Panc1 (cell line): ENCODE measurements around the gene PIGBOS1. TPM values are rescaled to one million over a fixed set of nuclear protein-coding genes. Genes with fewer than 3 reads are reported as not detected.
"Not testable (repeated sequence)": the region's sequence is repeated elsewhere in the genome, so short reads cannot be mapped to it uniquely, and the experiment has no call there.

Experiments
- ATAC-seq: fragments of 200-7000 bp; cut with Tn5 transposase; 2 replicates; pipeline ENCODE4 v1.9.1; 2020; ENCODE audit warnings: mild to moderate bottlenecking, moderate library complexity
- BruUV-seq: library from RNA; stranded (reverse); fragments of 400-500 nt; replicated peaks from 2 replicates; lab custom pipeline; 2021; lab: Mats Ljungman, UMichigan
- CTCF ChIA-PET: fragments of 300-600 bp; sonication (Branson Sonifier 250); formaldehyde crosslinking; loops from one replicate; lab custom pipeline; 2022; ENCODE audit warnings: antibody characterized with exemption; lab: Charles Lee
- POLR2A ChIA-PET: fragments of 300-600 bp; sonication (Branson Sonifier 250); formaldehyde crosslinking; loops from one replicate; lab custom pipeline; 2022; ENCODE audit warnings: antibody characterized with exemption; lab: Charles Lee
- DNase-seq: peaks from one replicate; pipeline ENCODE4 v3.0.0-alpha.2; 2010; ENCODE audit warnings: low read depth, low spot score
- H3K27ac ChIP-seq: 2 replicates; pipeline ENCODE4 v1.5.1; 2011; ENCODE audit warnings: mild to moderate bottlenecking, low read length, inconsistent platforms
- H3K27me3 ChIP-seq: fragments of 200-500 bp; sonication (Bioruptor generic); 2 replicates; pipeline ENCODE4 v1.6.0; 2014; ENCODE audit warnings: low read length, inconsistent platforms; ENCODE audit not compliant: control insufficient read depth, insufficient read depth
- H3K36me3 ChIP-seq: fragments of 200-500 bp; sonication (Bioruptor generic); 2 replicates; pipeline ENCODE4 v1.5.1; 2014; ENCODE audit warnings: inconsistent platforms, mild to moderate bottlenecking, low read length, moderate library complexity; ENCODE audit not compliant: control insufficient read depth, insufficient read depth
- H3K4me1 ChIP-seq: 2 replicates; pipeline ENCODE4 v1.5.1; 2011; ENCODE audit warnings: inconsistent platforms, mild to moderate bottlenecking, low read length, moderate library complexity; ENCODE audit not compliant: control insufficient read depth, insufficient read depth
- H3K4me3 ChIP-seq, 2 experiments: 2 replicates each; pipeline ENCODE4 v1.5.1; 2011 to 2012; ENCODE audit warnings: low read depth in 2 of 2, low read length in 2 of 2, mild to moderate bottlenecking in 2 of 2, inconsistent platforms in 1 of 2, moderate library complexity in 1 of 2
- H3K9me3 ChIP-seq: fragments of 200-500 bp; sonication (Bioruptor generic); 2 replicates; pipeline ENCODE4 v1.5.1; 2014; ENCODE audit warnings: low read depth, mild to moderate bottlenecking, inconsistent platforms, low read length, moderate library complexity; ENCODE audit not compliant: control insufficient read depth, insufficient read depth
- POLR2AphosphoS5 ChIP-seq: IDR thresholded peaks from 2 replicates; pipeline ENCODE4 v1.6.1; 2012; ENCODE audit warnings: mild to moderate bottlenecking, low read depth, low read length, moderate library complexity
- SIN3A ChIP-seq: IDR thresholded peaks from 2 replicates; pipeline ENCODE4 v1.6.1; 2012; ENCODE audit warnings: low read depth, mild to moderate bottlenecking, low read length, moderate library complexity, borderline replicate concordance; ENCODE audit not compliant: insufficient read depth
- TCF7L2 ChIP-seq: IDR thresholded peaks from 2 replicates; pipeline ENCODE4 v1.6.1; 2011; ENCODE audit warnings: mild to moderate bottlenecking, low read depth, low read length, inconsistent platforms
- in situ Hi-C: cut with HindIII; loops from 2 replicates; pipeline ENCODE4 v1.10.0; 2016; ENCODE audit warnings: low sequenced_read_pairs, low pct_unique_long_range_greater_than_20kb
- intact Hi-C: fragments of 100-400 bp; cut with micrococcal nuclease; formaldehyde crosslinking; loops from one replicate; pipeline ENCODE4 v1.10.0; 2022; ENCODE audit not compliant: unreplicated experiment
- total RNA-seq: library from RNA; stranded (reverse); gene quantifications from one replicate; pipeline ENCODE4 v1.2.1, GENCODE V29; 2021; ENCODE audit not compliant: unreplicated experiment
- TF ChIP-seq, protein P1 (sequence below): fragments of 450-650 bp; IDR thresholded peaks from 2 replicates; pipeline ENCODE4 v1.5.1; 2017; ENCODE audit warnings: mild to moderate bottlenecking
- TF ChIP-seq, protein P2 (sequence below), 2 experiments: IDR thresholded peaks; 2 replicates each; pipeline ENCODE4 v1.6.1; 2011 to 2012; ENCODE audit warnings: low read depth in 2 of 2, control low read depth in 1 of 2, low read length in 1 of 2, mild to moderate bottlenecking in 1 of 2, moderate library complexity in 1 of 2; ENCODE audit not compliant: insufficient read depth in 1 of 2

The PIGBOS1 gene
- total RNA-seq, 1 experiment from 2014 or later = 13.4 TPM

- H3K9me3 ChIP-seq = no peaks in the 10 kb centered on the region
- no peaks in the 10 kb centered on the region for H3K27me3 ChIP-seq
- in situ Hi-C loops (no loop called here), intact Hi-C loops (no loop called here)
- no TSS peak for BruUV-seq
- DNase-seq = no peak
- no peak overlapping the region for H3K4me3 ChIP-seq
- TF ChIP-seq, protein P1, sequence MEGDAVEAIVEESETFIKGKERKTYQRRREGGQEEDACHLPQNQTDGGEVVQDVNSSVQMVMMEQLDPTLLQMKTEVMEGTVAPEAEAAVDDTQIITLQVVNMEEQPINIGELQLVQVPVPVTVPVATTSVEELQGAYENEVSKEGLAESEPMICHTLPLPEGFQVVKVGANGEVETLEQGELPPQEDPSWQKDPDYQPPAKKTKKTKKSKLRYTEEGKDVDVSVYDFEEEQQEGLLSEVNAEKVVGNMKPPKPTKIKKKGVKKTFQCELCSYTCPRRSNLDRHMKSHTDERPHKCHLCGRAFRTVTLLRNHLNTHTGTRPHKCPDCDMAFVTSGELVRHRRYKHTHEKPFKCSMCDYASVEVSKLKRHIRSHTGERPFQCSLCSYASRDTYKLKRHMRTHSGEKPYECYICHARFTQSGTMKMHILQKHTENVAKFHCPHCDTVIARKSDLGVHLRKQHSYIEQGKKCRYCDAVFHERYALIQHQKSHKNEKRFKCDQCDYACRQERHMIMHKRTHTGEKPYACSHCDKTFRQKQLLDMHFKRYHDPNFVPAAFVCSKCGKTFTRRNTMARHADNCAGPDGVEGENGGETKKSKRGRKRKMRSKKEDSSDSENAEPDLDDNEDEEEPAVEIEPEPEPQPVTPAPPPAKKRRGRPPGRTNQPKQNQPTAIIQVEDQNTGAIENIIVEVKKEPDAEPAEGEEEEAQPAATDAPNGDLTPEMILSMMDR = no peak
- TF ChIP-seq, protein P2, sequence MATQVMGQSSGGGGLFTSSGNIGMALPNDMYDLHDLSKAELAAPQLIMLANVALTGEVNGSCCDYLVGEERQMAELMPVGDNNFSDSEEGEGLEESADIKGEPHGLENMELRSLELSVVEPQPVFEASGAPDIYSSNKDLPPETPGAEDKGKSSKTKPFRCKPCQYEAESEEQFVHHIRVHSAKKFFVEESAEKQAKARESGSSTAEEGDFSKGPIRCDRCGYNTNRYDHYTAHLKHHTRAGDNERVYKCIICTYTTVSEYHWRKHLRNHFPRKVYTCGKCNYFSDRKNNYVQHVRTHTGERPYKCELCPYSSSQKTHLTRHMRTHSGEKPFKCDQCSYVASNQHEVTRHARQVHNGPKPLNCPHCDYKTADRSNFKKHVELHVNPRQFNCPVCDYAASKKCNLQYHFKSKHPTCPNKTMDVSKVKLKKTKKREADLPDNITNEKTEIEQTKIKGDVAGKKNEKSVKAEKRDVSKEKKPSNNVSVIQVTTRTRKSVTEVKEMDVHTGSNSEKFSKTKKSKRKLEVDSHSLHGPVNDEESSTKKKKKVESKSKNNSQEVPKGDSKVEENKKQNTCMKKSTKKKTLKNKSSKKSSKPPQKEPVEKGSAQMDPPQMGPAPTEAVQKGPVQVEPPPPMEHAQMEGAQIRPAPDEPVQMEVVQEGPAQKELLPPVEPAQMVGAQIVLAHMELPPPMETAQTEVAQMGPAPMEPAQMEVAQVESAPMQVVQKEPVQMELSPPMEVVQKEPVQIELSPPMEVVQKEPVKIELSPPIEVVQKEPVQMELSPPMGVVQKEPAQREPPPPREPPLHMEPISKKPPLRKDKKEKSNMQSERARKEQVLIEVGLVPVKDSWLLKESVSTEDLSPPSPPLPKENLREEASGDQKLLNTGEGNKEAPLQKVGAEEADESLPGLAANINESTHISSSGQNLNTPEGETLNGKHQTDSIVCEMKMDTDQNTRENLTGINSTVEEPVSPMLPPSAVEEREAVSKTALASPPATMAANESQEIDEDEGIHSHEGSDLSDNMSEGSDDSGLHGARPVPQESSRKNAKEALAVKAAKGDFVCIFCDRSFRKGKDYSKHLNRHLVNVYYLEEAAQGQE (IDR thresholded peaks at IDR 0.05; ENCODE audit: insufficient read depth in 1 of 2, low read depth in 2 of 2, low read length in 1 of 2) = no peak
- no peak for TF ChIP-seq POLR2AphosphoS5
- no peak overlapping the region for H3K27ac ChIP-seq
- no peaks in the 10 kb centered on the region for H3K36me3 ChIP-seq
- no peaks in the 10 kb centered on the region for H3K4me1 ChIP-seq
- ChIA-PET CTCF (no interaction called here), POLR2A (no interaction called here)
- ATAC-seq = no peak
Measured at GRCh38 chr15:55282284-55282833, 36.6 kb downstream of the PIGBOS1 start.

- ATAC-seq = no peak
- CTCF ChIA-PET = no interaction called here
Measured at GRCh38 chr15:55281517-55282228, 37.2 kb downstream of the PIGBOS1 start.

DNA sequence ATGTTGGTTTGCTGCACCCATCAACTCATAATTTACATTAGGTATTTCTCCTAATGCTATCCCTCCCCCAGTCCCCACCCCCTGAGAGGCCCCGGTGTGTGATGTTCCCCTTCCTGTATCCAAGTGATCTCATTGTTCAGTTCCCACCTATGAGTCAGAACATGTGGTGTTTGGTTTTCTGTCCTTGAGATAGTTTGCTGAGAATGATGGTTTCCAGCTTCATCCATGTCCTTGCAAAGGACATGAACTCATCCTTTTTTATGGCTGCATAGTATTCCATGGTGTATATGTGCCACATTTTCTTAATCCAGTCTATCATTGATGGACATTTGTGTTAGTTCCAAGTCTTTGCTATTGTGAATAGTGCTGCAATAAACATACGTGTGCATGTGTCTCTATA, 38.3 kb downstream of the PIGBOS1 start:
- BruUV-seq, H3K4me1 ChIP-seq, DNase-seq, in situ Hi-C loops, CTCF ChIA-PET, POLR2A ChIA-PET, intact Hi-C loops, H3K9me3 ChIP-seq, H3K27ac ChIP-seq, ATAC-seq, H3K4me3 ChIP-seq, H3K36me3 ChIP-seq, H3K27me3 ChIP-seq: not testable (repeated sequence)

More at GRCh38 chr15:55281517-55282228, 37.2 kb downstream of the PIGBOS1 start:
- TF ChIP-seq TCF7L2 (no peak), POLR2AphosphoS5 (no peak), SIN3A (no peak)
- TF ChIP-seq, protein P1 = no peak
- TF ChIP-seq, protein P2 (IDR thresholded peaks at IDR 0.05; ENCODE audit: insufficient read depth in 1 of 2, low read depth in 2 of 2, low read length in 1 of 2) = no peak
- POLR2A ChIA-PET = no interaction called here
- in situ Hi-C loops = no loop called here
- H3K36me3 ChIP-seq = no peaks in the 10 kb centered on the region
- no peaks in the 10 kb centered on the region for H3K27me3 ChIP-seq
- H3K4me1 ChIP-seq = no peaks in the 10 kb centered on the region
- no TSS peak for BruUV-seq
- no peak overlapping the region for H3K4me3 ChIP-seq
- H3K27ac ChIP-seq = no peak overlapping the region
- intact Hi-C loops = no loop called here
- no peak for DNase-seq
- no peaks in the 10 kb centered on the region for H3K9me3 ChIP-seq
